ENCODE results near the gene SCGB1D1.

DNA sequence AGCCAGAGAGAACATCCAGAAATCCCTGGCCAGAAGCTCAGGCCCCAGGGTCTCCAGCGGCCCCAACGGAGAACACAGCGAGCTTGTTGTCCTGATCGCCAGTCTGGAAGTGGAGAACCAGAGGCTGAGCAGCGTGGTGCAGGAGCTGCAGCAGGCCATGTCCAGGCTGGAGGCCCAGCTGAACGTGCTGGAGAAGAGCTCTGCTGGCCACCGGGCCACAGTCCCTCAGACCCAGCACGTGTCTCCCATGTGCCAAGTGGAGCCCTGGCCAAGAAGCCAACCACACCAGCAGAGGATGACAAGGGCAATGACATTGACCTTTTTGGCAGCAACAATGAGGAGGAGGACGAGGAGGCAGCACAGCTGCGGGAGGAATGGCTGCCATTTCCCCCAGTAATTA lies 20.6 kb upstream of the SCGB1D1 start:
- TF ChIP-seq, protein P1, sequence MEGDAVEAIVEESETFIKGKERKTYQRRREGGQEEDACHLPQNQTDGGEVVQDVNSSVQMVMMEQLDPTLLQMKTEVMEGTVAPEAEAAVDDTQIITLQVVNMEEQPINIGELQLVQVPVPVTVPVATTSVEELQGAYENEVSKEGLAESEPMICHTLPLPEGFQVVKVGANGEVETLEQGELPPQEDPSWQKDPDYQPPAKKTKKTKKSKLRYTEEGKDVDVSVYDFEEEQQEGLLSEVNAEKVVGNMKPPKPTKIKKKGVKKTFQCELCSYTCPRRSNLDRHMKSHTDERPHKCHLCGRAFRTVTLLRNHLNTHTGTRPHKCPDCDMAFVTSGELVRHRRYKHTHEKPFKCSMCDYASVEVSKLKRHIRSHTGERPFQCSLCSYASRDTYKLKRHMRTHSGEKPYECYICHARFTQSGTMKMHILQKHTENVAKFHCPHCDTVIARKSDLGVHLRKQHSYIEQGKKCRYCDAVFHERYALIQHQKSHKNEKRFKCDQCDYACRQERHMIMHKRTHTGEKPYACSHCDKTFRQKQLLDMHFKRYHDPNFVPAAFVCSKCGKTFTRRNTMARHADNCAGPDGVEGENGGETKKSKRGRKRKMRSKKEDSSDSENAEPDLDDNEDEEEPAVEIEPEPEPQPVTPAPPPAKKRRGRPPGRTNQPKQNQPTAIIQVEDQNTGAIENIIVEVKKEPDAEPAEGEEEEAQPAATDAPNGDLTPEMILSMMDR (IDR thresholded peaks at IDR 0.05) = no peak
- no peak for TF ChIP-seq EZH2 (IDR thresholded peaks at IDR 0.05)
